ENCODE data around the gene TMPRSS6.

DNA sequence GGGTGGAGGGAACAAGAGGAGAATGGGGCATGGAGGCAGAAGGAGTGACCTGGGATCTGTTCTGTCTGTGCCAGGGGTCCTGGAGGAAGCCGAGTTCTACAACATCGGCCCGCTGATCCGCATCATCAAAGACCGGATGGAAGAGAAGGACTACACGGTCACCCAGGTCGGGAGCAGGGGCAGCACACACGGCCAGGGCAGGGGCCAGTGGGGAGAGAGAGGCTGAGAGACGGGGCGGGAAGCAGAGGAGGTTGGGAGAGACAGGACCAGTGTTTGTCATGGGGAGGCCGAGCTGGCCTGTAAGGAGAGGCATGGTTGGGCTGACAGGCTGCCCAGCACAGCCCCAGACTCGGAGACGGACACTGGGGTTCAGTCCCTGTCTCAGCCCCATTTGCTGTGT lies 53.3 kb downstream of the TMPRSS6 start:
- TF ChIP-seq, protein P1, sequence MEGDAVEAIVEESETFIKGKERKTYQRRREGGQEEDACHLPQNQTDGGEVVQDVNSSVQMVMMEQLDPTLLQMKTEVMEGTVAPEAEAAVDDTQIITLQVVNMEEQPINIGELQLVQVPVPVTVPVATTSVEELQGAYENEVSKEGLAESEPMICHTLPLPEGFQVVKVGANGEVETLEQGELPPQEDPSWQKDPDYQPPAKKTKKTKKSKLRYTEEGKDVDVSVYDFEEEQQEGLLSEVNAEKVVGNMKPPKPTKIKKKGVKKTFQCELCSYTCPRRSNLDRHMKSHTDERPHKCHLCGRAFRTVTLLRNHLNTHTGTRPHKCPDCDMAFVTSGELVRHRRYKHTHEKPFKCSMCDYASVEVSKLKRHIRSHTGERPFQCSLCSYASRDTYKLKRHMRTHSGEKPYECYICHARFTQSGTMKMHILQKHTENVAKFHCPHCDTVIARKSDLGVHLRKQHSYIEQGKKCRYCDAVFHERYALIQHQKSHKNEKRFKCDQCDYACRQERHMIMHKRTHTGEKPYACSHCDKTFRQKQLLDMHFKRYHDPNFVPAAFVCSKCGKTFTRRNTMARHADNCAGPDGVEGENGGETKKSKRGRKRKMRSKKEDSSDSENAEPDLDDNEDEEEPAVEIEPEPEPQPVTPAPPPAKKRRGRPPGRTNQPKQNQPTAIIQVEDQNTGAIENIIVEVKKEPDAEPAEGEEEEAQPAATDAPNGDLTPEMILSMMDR (IDR thresholded peaks at IDR 0.05): no peak
- TF ChIP-seq POLR2A (IDR thresholded peaks at IDR 0.05): no peak

Data from testis (tissue), 2 donors.